LNCAP (cell line): ENCODE results near the gene AOC2.

Experiments
- TF ChIP-seq, protein P1 (sequence below): fragments of 450-650 bp; IDR thresholded peaks from 2 replicates; pipeline ENCODE4 v1.5.1; 2017; ENCODE audit warnings: mild to moderate bottlenecking

Gene AOC2

GRCh38 chr17:42818379-42818778 lies 26.0 kb upstream of the AOC2 start:
- TF ChIP-seq, protein P1, sequence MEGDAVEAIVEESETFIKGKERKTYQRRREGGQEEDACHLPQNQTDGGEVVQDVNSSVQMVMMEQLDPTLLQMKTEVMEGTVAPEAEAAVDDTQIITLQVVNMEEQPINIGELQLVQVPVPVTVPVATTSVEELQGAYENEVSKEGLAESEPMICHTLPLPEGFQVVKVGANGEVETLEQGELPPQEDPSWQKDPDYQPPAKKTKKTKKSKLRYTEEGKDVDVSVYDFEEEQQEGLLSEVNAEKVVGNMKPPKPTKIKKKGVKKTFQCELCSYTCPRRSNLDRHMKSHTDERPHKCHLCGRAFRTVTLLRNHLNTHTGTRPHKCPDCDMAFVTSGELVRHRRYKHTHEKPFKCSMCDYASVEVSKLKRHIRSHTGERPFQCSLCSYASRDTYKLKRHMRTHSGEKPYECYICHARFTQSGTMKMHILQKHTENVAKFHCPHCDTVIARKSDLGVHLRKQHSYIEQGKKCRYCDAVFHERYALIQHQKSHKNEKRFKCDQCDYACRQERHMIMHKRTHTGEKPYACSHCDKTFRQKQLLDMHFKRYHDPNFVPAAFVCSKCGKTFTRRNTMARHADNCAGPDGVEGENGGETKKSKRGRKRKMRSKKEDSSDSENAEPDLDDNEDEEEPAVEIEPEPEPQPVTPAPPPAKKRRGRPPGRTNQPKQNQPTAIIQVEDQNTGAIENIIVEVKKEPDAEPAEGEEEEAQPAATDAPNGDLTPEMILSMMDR: no peak

GRCh38 chr17:42819939-42820535 lies 24.3 kb upstream of the AOC2 start:
- TF ChIP-seq, protein P1: peak; percentile 84

DNA sequence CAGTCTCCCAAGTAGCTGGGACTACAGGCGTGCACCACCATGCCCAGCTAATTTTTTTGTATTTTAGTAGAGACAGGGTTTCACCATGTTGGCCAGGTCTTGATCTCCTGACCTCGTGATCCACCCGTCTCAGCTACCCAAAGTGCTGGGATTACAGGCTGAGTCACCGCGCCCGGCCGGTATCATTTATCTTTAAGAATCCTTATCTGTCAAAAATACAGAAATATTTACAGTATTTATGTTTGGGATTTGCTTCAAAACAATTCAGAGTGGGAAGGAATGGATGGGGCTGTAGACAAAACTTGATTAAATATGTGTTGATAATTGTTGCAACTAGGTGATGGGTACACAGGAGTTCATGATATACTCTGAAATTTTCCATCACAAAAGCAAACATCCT lies 23.2 kb upstream of the AOC2 start:
- TF ChIP-seq, protein P1: no peak

GRCh38 chr17:42827472-42827871 lies 16.9 kb upstream of the AOC2 start:
- TF ChIP-seq, protein P1: no peak

DNA sequence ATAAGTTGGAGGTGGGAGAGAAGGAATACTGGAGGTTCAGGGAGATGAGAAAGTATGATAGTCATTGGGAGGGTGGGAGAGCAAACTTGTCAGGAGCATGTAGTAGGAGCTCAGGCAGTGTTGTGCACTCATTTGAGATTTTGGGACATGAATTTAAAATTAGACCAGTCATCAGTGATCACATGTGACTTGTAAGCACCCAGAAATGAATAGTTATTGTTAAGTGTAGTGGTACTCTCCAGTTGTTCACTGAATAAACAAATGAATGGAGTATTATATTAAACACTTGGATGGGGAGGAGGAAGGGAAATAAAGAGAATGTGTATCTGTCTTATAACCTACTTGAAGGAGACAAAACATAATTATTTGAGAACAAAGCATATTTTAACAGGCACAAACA lies 13.4 kb upstream of the AOC2 start:
- TF ChIP-seq, protein P1: no peak

DNA sequence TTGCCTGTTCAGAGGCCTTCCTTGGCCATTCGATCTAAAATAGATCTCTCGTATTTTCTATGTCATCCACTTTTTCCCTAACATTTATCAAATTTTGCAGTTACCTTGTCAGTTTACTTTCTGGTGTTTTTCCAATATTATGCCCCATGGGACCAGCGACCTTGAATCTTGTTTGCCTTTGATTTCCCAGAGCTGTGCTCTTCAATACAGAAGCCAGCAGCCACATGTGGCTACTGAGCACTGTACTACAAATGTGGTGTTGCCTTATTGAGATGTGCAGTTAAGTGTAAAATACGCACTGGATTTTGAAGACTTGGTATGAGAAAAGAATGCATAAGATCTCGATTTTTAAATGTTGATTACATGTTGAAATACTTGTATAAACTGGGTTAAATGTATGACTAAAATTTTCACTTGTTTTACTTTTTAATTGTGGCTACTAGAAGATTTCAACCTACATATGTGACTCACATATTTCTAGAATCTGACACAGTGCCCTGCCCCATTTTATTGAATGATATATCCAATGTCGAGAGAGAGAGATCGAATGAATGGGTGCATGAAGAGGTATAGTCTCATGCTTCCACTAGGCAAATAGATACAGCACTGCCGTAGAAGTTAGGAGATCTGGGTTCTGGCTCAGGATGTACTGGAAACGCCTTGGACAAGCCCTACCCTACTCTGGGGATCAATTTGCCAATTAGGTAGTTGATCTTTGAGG lies 12.0 kb upstream of the AOC2 start:
- TF ChIP-seq, protein P1: no peak

- TF ChIP-seq, protein P1: no peak
These were observed 11.2 kb upstream of the AOC2 start, which contains the start of gene PSME3 for GRCh38 chr17:42832934-42833766. Gene PSME3 (plus strand): TSS chr17:42833397. CDS start chr17:42833632, 235 bp downstream.
